ENCODE measurements around the gene PDCD5. TPM values are rescaled to one million over a fixed set of nuclear protein-coding genes. Genes with fewer than 3 reads are reported as not detected.

Gene PDCD5
- total RNA-seq, 1 donor from 2014 or later: 131 TPM

- no peaks in the 10 kb centered on the region for H3K27me3 ChIP-seq (ENCODE audit: control insufficient read depth, insufficient read depth, low read length)
- TF ChIP-seq, protein P1, sequence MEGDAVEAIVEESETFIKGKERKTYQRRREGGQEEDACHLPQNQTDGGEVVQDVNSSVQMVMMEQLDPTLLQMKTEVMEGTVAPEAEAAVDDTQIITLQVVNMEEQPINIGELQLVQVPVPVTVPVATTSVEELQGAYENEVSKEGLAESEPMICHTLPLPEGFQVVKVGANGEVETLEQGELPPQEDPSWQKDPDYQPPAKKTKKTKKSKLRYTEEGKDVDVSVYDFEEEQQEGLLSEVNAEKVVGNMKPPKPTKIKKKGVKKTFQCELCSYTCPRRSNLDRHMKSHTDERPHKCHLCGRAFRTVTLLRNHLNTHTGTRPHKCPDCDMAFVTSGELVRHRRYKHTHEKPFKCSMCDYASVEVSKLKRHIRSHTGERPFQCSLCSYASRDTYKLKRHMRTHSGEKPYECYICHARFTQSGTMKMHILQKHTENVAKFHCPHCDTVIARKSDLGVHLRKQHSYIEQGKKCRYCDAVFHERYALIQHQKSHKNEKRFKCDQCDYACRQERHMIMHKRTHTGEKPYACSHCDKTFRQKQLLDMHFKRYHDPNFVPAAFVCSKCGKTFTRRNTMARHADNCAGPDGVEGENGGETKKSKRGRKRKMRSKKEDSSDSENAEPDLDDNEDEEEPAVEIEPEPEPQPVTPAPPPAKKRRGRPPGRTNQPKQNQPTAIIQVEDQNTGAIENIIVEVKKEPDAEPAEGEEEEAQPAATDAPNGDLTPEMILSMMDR (IDR thresholded peaks at IDR 0.05; ENCODE audit: insufficient read depth, low read length, severe bottlenecking): no peak
- peaks cover 23% of the 10 kb centered on the region for H3K36me3 ChIP-seq (ENCODE audit: control insufficient read depth, insufficient read depth, low read length)
- no peak overlapping the region for H3K4me3 ChIP-seq (ENCODE audit: low read depth, low read length)
- DNase-seq (ENCODE audit: low read depth) (no peak), FAIRE-seq (peak; percentile 80)
Measured at GRCh38 chr19:32631381-32631780, 50.4 kb downstream of the PDCD5 start.

Other genes starting within 250 kb of the PDCD5 start
- 7.0 and 7.1 TPM in 2 replicates for gene ZNF507, start 235.6 kb upstream of the PDCD5 start, total RNA-seq
- gene DPY19L3, start 175.4 kb upstream of the PDCD5 start, total RNA-seq: 4.9 and 5.8 TPM in 2 replicates
- 37.6 and 53.3 TPM in 2 replicates for gene ANKRD27, start 94.0 kb downstream of the PDCD5 start, total RNA-seq
- gene RGS9BP, start 94.7 kb downstream of the PDCD5 start, total RNA-seq: 0.79 and 0.90 TPM in 2 replicates
- 5.5 and 7.3 TPM in 2 replicates for gene NUDT19, start 110.6 kb downstream of the PDCD5 start, total RNA-seq
- gene TDRD12, start 138.6 kb downstream of the PDCD5 start, total RNA-seq: 0.13 and 1.6 TPM in 2 replicates

Measured in bronchial epithelial cell (primary cell).